Spinal cord (tissue), 10 donors: ENCODE results near the gene TBX2. TPM values are rescaled to one million over a fixed set of nuclear protein-coding genes. Genes with fewer than 3 reads are reported as not detected.
"Not testable (repeated sequence)": the region's sequence is repeated elsewhere in the genome, so short reads cannot be mapped to it uniquely, and the experiment has no call there.

ENCODE experiments used
- DNase-seq, 6 donors: peaks; one replicate each; pipeline versions ENCODE4 v3.0.0 to v3.0.0-alpha.2; 2013 to 2015; ENCODE audit warnings: low spot score in 6 of 6, low read depth in 4 of 6
- H3K27ac ChIP-seq: one replicate; pipeline ENCODE4 v1.5.1; 2013; ENCODE audit warnings: low read depth, low read length, control low read depth
- H3K27me3 ChIP-seq: one replicate; pipeline ENCODE4 v1.6.1; 2013; ENCODE audit warnings: low read length; ENCODE audit not compliant: control insufficient read depth, insufficient read depth
- H3K36me3 ChIP-seq: one replicate; pipeline ENCODE4 v1.6.1; 2013; ENCODE audit warnings: low read length; ENCODE audit not compliant: control insufficient read depth, insufficient read depth
- H3K4me1 ChIP-seq: one replicate; pipeline ENCODE4 v1.6.1; 2013; ENCODE audit warnings: low read length; ENCODE audit not compliant: control insufficient read depth, insufficient read depth
- H3K4me3 ChIP-seq: one replicate; pipeline ENCODE4 v1.5.1; 2013; ENCODE audit warnings: low read depth, low read length, control low read depth
- H3K9me3 ChIP-seq: one replicate; pipeline ENCODE4 v1.6.1; 2013; ENCODE audit warnings: low read length; ENCODE audit not compliant: control insufficient read depth, insufficient read depth
- WGBS: methylation state at CpG from one replicate; pipeline ENCODE4 v1.1.5; 2013; ENCODE audit warnings: missing lambda C conversion rate; ENCODE audit not compliant: insufficient coverage; 5-methylcytosine and 5-hydroxymethylcytosine counted together
- polyA plus RNA-seq, 2 donors: library from polyadenylated mRNA; unstranded; fragments of 120-200 nt; gene quantifications; one replicate each; pipeline ENCODE4 v1.2.1, GENCODE V29; 2013; ENCODE audit not compliant: insufficient read length in 2 of 2
- total RNA-seq, 2 donors: library from RNA; depleted of rRNA in 1 of 2; stranded (reverse); fragments of 120-200 nt in 1 of 2; fragments of >200 nt in 1 of 2; gene quantifications; one replicate each; pipeline versions ENCODE4 v1.2.3 to v1.2.4, GENCODE V29; 2013 to 2014
- donor health status: healthy.

Gene TBX2
- total and polyA plus RNA-seq, 4 donors, result 4.0 to 13.1 (median 10.3) TPM

GRCh38 chr17:61425682-61426481, 26.2 kb downstream of the TBX2 start:
- no peak overlapping the region for H3K27ac ChIP-seq
- no peak overlapping the region for H3K4me3 ChIP-seq
- H3K4me1 ChIP-seq, result no peaks in the 10 kb centered on the region
- DNase-seq, result no peak
- H3K36me3 ChIP-seq, result no peaks in the 10 kb centered on the region
- H3K27me3 ChIP-seq, result peaks cover 4% of the 10 kb centered on the region
- 54% methylated on average over 11 of the region's 11 CpGs for WGBS
- no peaks in the 10 kb centered on the region for H3K9me3 ChIP-seq

DNA sequence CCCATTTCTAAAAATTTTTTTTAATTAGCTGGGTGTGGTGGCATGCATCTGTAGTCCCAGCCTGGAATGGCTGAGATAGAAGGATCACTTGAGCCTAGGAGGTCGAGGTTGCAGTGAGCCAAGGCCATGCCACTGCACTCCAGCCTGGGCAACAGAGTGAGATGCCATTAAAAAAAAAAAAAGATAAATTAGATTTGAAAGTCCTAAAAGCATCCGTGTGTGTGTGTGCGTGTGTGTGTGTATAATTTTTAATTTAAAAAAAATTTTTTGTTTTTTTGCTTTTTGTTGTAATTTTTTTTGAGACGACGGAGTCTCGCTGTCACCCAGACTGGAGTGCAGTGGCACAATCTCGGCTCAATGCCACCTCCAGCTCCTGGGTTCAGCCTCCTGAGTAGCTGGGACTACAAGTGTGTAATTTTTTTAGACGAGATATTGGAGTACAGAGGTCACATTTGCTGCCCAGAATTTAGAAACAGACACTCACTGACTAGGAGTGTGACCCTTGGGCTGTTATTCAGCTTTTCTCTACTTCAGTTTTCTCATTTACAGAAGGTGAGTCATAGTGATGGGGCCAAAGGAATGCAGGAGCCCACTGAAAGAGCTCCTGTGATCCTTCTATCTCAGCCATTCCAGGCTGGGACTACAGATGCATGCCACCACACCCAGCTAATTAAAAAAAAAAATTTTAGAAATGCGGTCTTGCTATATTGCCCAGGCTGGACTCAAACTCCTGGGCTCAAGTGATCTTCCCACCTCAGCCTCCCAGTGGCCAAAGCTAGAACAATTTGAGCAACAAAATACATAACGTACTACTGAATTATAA, 27.1 kb downstream of the TBX2 start:
- no peaks in the 10 kb centered on the region for H3K4me1 ChIP-seq
- no peaks in the 10 kb centered on the region for H3K9me3 ChIP-seq
- H3K4me3 ChIP-seq, result no peak overlapping the region
- no peak overlapping the region for H3K27ac ChIP-seq
- H3K27me3 ChIP-seq, result peaks cover 4% of the 10 kb centered on the region
- WGBS, result 90% methylated on average over 7 of the region's 10 CpGs
- DNase-seq, result no peak
- no peaks in the 10 kb centered on the region for H3K36me3 ChIP-seq

DNA sequence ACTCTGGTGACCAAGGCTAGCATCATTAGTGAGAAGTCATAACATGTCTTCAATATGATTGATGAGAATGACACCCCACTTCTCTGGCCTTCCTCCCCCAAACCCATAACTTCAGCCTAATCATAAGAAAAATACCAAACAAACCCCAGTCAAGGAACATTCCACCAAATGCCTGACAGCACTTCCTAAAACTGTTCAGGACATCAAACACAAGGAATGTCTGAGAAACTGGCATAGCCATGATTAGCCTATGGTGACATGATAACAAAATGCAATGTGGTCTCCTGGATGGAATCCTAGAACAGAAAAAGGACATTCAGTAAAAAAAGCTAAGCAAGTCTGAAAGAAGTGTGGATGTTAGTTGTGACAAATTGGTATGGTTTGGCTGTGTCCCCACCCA, 27.9 kb downstream of the TBX2 start:
- Histone ChIP-seq H3K36me3 (no peaks in the 10 kb centered on the region), H3K9me3 (no peaks in the 10 kb centered on the region), H3K4me1 (no peaks in the 10 kb centered on the region), H3K27me3 (peaks cover 4% of the 10 kb centered on the region), H3K27ac (no peak overlapping the region), H3K4me3 (no peak overlapping the region)
- no peak for DNase-seq

GRCh38 chr17:61429274-61429673, 29.6 kb downstream of the TBX2 start:
- no peaks in the 10 kb centered on the region for H3K9me3 ChIP-seq
- no CpG with 5 or more reads among the region's 1 CpG for WGBS
- no peak for DNase-seq

DNA sequence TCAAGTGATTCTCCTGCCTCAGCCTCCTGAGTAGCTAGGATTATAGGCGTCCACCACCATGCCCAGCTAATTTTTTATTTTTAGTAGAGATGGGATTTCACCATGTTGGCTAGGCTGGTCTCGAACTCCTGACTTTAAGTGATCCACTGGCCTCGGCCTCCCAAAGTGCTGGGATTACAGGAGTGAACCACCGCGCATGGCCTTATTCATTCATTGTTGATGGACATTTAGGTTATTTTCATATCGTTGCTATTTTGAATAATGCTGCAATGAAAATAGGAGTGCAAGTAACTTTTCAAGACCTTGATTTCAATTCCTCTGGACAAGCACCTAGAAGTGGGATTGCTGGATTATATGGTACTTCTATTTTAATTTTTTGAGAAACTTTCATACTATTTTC, 30.2 kb downstream of the TBX2 start:
- not testable (repeated sequence) for H3K9me3 ChIP-seq, DNase-seq
- WGBS, result 94% methylated on average over 4 of the region's 6 CpGs

More at GRCh38 chr17:61429274-61429673, 29.6 kb downstream of the TBX2 start:
- H3K27ac ChIP-seq, result no peak overlapping the region
- no peaks in the 10 kb centered on the region for H3K4me1 ChIP-seq
- H3K36me3 ChIP-seq, result no peaks in the 10 kb centered on the region
- H3K4me3 ChIP-seq, result no peak overlapping the region
- H3K27me3 ChIP-seq, result peaks cover 4% of the 10 kb centered on the region

DNA sequence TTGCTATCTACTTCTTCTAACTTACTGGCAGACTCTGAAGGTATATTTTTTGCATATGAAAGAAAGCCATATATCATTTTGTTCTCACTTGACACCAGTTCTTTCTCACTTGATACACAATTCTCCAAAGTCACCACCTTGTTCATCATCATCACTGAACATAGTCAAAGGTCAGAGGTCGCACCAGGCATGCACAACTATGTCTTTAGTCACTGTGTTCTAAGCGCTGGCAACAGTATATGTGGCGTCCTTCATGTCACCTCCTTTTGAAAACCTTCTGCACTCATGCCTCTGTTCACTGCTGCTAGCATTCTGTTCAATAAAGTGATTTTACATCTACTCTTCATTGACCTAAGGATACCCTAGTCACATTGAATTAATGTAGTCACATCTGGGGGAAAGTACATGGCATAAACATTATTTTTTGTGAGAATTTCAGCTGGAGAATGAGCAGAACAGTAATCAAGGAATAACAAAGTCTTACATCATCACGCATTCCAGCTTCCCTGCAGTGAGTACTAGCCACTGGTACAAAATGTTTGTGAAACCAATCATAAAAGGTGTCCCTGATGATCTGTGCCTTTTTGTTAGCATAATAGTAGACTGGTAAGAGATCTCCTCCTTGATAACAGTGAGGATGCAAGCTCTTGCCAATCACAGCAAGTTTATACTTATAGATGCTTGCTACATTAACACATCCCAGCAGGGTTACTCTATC, 32.1 kb downstream of the TBX2 start:
- WGBS, result 73% methylated on average over 3 of the region's 4 CpGs
- Histone ChIP-seq H3K36me3 (no peaks in the 10 kb centered on the region), H3K9me3 (peaks cover 2% of the 10 kb centered on the region), H3K4me3 (no peak overlapping the region), H3K4me1 (no peaks in the 10 kb centered on the region), H3K27me3 (no peaks in the 10 kb centered on the region), H3K27ac (no peak overlapping the region)
- DNase-seq, result no peak

More for the DNA sequence above, 30.2 kb downstream of the TBX2 start:
- not testable (repeated sequence) for H3K27me3 ChIP-seq, H3K27ac ChIP-seq, H3K4me1 ChIP-seq, H3K4me3 ChIP-seq, H3K36me3 ChIP-seq

DNA sequence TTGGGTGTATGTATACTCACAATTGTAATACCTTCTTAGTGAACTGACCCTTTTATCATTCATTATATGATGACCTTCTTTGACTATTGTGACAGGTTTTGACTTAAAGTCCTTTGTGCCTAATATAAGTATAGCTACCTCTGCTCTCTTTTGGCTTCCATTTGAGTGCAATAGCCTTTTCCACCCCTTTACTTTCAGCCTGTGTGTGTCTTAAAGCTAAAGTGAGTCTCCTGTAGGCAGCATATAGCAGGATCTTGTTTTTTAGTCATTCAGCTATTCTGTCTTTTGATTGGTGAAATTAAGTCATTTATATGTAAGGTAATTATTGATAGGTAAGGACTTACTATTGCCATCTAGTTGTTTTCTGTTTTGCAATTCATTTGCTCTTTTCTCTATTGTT, 36.6 kb downstream of the TBX2 start:
- no peak overlapping the region for H3K27ac ChIP-seq
- H3K9me3 ChIP-seq, result peaks cover 5% of the 10 kb centered on the region
- no peaks in the 10 kb centered on the region for H3K36me3 ChIP-seq
- no peaks in the 10 kb centered on the region for H3K4me1 ChIP-seq
- no peaks in the 10 kb centered on the region for H3K27me3 ChIP-seq
- no peak overlapping the region for H3K4me3 ChIP-seq
- no peak for DNase-seq

DNA sequence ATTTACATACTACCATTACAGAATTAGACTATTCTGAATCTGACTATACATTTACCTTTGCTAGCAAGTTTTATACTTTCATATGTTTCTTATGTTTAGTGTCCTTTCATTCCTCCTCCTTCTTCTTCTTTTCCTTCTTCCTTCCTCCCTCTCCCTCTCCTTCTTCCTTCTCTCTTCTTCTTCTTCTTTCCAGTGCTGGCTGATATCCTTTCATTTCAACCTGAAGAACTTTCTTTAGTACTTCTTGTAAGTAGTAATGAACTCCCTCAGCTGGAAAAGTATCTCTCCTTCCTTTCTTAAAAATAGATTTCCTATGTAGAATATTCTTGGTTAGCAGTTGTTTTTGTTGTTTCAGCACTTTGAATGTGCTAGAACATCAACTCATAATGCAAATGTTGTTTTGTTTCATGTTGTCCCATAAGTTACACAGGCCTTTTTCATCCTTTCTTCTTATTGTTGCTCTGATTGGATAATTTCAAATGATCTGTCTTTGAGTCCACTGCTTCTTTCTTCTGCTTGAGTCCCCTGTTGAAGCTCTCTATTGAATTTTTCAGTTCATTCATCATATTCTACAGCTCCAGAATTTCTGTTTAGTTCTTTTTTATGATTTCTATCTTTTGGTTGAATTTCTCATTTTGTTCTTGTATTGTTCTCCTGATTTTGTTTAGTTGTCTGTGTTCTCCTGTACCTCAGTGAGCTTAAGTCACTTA, 37.5 kb downstream of the TBX2 start:
- no peak for DNase-seq

GRCh38 chr17:61440697-61441096, 41.1 kb downstream of the TBX2 start:
- DNase-seq, result no peak
- Histone ChIP-seq H3K9me3 (peaks cover 3% of the 10 kb centered on the region), H3K36me3 (no peaks in the 10 kb centered on the region), H3K4me3 (no peak overlapping the region), H3K4me1 (no peaks in the 10 kb centered on the region), H3K27ac (no peak overlapping the region), H3K27me3 (no peaks in the 10 kb centered on the region)

More for the DNA sequence above, 37.5 kb downstream of the TBX2 start:
- Histone ChIP-seq H3K36me3 (no peaks in the 10 kb centered on the region), H3K4me3 (no peak overlapping the region), H3K27me3 (no peaks in the 10 kb centered on the region), H3K27ac (no peak overlapping the region), H3K9me3 (peaks cover 5% of the 10 kb centered on the region), H3K4me1 (no peaks in the 10 kb centered on the region)
